ENCODE measurements around the gene ZNF14.
"Not testable (repeated sequence)": the region's sequence is repeated elsewhere in the genome, so short reads cannot be mapped to it uniquely, and the experiment has no call there.

ZNF14 gene

DNA sequence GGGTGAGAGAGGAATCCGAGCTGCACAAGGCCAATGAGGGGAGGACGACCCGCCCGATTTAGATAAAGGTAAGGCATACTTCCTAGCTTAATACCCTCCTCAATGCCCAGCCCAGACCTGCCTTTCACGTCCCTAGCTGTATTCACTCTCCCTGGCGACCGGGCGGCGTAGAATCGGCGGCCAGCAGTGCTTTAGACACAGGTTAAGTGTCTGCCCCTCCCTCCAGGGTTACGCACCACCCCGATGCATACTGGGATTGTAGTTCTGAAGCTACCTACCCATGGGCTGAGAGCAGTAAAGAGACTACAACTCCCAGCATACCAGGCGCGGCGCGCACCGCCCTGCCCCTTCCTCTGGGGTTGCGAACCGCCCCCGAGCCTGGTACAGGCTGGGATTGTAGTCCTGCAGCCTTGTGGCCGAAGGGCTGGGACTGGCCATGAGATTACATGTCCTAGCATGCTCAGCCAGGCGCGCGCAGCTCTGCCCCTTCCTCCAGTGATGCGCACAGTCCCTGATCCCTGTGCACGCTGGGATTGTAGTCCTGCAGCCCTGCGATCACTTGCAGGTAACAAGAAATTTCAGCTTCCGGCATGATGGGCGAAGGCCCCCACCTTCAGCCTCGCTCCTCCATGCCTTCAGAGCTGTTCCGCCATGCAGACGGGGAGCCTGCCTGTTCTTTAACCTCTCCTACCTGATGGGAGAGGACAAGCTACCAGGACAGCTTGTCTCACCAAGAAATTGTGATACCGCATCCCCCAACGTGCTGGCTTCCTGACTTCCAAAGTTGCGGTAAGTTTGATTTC lies 43.5 kb upstream of the ZNF14 start:
- Histone ChIP-seq H3K4me2 (ENCODE audit: low read length) (peak overlapping the region; percentile 72), H3K27ac (ENCODE audit: low read depth, low read length) (no peak overlapping the region), H3K9me2 (replicated peaks; ENCODE audit: control insufficient read depth, low read length) (no peaks in the 10 kb centered on the region)

DNA sequence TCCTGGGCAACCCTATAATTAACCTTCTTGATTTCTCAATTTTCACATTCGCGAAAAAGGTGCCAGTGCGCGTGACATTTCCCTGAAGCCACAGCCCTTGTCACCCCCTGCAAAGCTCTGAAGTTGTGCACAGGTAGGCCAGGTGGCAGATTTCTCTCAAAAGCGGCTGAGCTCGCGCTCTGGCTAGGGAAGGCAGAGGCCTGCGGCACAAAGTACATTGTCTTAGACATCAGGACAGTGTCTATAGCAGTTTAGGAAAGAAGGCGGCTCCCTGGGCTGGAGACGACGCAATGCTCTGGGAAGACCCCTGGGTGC lies 42.9 kb upstream of the ZNF14 start:
- Histone ChIP-seq H4K20me1 (ENCODE audit: control insufficient read depth, insufficient read depth, low read depth, low read length) (no peaks in the 10 kb centered on the region), H3K36me3 (ENCODE audit: control insufficient read depth, low read length) (peaks cover 16% of the 10 kb centered on the region), H3K4me3 (ENCODE audit: low read length) (peak overlapping the region; percentile 85), H3K27me3 (ENCODE audit: control insufficient read depth, low read length) (no peaks in the 10 kb centered on the region), H3K4me2 (ENCODE audit: low read length) (peak overlapping the region; percentile 72), H3K4me1 (ENCODE audit: control insufficient read depth, low read length) (peaks cover 17% of the 10 kb centered on the region), H3K9me2 (replicated peaks; ENCODE audit: control insufficient read depth, low read length) (no peaks in the 10 kb centered on the region), H3F3A (ENCODE audit: control insufficient read depth, insufficient read depth) (no peaks in the 10 kb centered on the region), H3K27ac (ENCODE audit: low read depth, low read length) (no peak overlapping the region), H3K79me2 (ENCODE audit: control insufficient read depth, low read length) (peaks cover 32% of the 10 kb centered on the region), H3K9me3 (ENCODE audit: control insufficient read depth, insufficient read depth, low read length) (no peaks in the 10 kb centered on the region)
- TF ChIP-seq, protein P1, sequence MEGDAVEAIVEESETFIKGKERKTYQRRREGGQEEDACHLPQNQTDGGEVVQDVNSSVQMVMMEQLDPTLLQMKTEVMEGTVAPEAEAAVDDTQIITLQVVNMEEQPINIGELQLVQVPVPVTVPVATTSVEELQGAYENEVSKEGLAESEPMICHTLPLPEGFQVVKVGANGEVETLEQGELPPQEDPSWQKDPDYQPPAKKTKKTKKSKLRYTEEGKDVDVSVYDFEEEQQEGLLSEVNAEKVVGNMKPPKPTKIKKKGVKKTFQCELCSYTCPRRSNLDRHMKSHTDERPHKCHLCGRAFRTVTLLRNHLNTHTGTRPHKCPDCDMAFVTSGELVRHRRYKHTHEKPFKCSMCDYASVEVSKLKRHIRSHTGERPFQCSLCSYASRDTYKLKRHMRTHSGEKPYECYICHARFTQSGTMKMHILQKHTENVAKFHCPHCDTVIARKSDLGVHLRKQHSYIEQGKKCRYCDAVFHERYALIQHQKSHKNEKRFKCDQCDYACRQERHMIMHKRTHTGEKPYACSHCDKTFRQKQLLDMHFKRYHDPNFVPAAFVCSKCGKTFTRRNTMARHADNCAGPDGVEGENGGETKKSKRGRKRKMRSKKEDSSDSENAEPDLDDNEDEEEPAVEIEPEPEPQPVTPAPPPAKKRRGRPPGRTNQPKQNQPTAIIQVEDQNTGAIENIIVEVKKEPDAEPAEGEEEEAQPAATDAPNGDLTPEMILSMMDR (IDR thresholded peaks at IDR 0.05; ENCODE audit: low read depth, low read length, poor library complexity, severe bottlenecking): no peak
- TF ChIP-seq EZH2phosphoT487 (IDR thresholded peaks at IDR 0.05; ENCODE audit: borderline replicate concordance, low read length): no peak

More for the DNA sequence above, 43.5 kb upstream of the ZNF14 start:
- peaks cover 17% of the 10 kb centered on the region for H3K4me1 ChIP-seq (ENCODE audit: control insufficient read depth, low read length)
- H3F3A ChIP-seq (ENCODE audit: control insufficient read depth, insufficient read depth): no peaks in the 10 kb centered on the region
- H3K9me3 ChIP-seq (ENCODE audit: control insufficient read depth, insufficient read depth, low read length): no peaks in the 10 kb centered on the region
- TF ChIP-seq, protein P1 (IDR thresholded peaks at IDR 0.05; ENCODE audit: low read depth, low read length, poor library complexity, severe bottlenecking): no peak
- TF ChIP-seq EZH2phosphoT487 (IDR thresholded peaks at IDR 0.05; ENCODE audit: borderline replicate concordance, low read length): no peak
- H3K27me3 ChIP-seq (ENCODE audit: control insufficient read depth, low read length): no peaks in the 10 kb centered on the region
- peak overlapping the region; percentile 85 for H3K4me3 ChIP-seq (ENCODE audit: low read length)
- H4K20me1 ChIP-seq (ENCODE audit: control insufficient read depth, insufficient read depth, low read depth, low read length): no peaks in the 10 kb centered on the region
- H3K36me3 ChIP-seq (ENCODE audit: control insufficient read depth, low read length): peaks cover 20% of the 10 kb centered on the region
- peaks cover 37% of the 10 kb centered on the region for H3K79me2 ChIP-seq (ENCODE audit: control insufficient read depth, low read length)

DNA sequence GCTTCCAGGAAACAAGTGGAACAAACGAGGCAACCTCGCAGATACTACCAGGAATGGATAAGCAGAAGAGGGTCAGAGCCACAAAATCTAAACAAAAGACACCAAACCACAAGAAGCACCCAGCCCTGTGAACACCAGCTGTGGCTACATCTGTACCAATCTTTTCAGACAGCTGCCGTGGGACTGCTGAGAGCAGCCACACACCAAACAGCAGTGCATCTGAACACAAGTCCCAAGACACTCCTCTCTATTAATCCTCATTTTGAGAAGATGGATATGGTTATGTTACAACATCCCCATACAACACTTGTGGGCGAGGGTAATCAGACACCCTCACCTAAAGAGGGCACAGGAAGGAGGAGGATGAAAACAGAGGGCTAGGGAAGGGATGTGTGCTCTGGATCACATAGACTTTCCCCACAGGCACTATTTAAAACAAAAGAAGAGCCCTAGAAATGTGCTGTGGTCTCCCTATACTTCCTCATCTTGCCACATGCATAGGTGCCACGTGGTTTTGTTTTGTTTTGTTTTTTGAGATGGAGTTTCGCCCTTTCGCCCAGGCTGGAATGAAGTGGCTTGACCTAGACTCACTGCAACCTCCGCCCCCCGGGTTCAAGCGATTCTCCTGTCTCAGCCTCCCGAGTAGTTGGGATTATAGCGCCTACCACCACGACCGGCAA lies 41.6 kb upstream of the ZNF14 start:
- Histone ChIP-seq H3K4me2 (ENCODE audit: low read length) (no peak overlapping the region), H3K9me2 (replicated peaks; ENCODE audit: control insufficient read depth, low read length) (no peaks in the 10 kb centered on the region), H3K4me1 (ENCODE audit: control insufficient read depth, low read length) (peaks cover 17% of the 10 kb centered on the region), H3K79me2 (ENCODE audit: control insufficient read depth, low read length) (peaks cover 26% of the 10 kb centered on the region), H3K4me3 (ENCODE audit: low read length) (no peak overlapping the region), H3K27me3 (ENCODE audit: control insufficient read depth, low read length) (no peaks in the 10 kb centered on the region), H3K27ac (ENCODE audit: low read depth, low read length) (no peak overlapping the region), H3F3A (ENCODE audit: control insufficient read depth, insufficient read depth) (no peaks in the 10 kb centered on the region), H4K20me1 (ENCODE audit: control insufficient read depth, insufficient read depth, low read depth, low read length) (no peaks in the 10 kb centered on the region), H3K36me3 (ENCODE audit: control insufficient read depth, low read length) (peaks cover 14% of the 10 kb centered on the region), H3K9me3 (ENCODE audit: control insufficient read depth, insufficient read depth, low read length) (no peaks in the 10 kb centered on the region)
- TF ChIP-seq, protein P1 (IDR thresholded peaks at IDR 0.05; ENCODE audit: low read depth, low read length, poor library complexity, severe bottlenecking): no peak
- TF ChIP-seq EZH2phosphoT487 (IDR thresholded peaks at IDR 0.05; ENCODE audit: borderline replicate concordance, low read length): no peak

DNA sequence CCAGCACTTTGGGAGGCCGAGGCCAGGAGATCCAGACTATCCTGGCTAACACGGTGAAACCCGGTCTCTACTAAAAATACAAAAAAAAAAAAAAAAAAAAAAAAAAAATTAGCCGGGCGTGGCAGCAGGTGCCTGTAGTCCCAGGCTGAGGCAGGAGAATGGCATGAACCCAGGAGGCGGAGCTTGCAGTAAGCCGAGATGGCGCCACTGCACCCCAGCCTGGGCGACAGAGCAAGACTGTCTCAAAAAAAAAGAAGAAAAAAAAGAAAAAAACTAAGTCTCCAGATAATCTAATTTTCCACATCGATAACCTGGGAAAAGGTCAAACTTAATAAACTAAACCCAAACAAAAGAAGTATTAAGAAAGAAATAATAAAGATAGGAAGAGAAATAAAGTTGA lies 39.1 kb upstream of the ZNF14 start:
- H3K9me2 ChIP-seq (replicated peaks; ENCODE audit: control insufficient read depth, low read length); H3K79me2 ChIP-seq (ENCODE audit: control insufficient read depth, low read length); H3K4me2 ChIP-seq (ENCODE audit: low read length); H3K36me3 ChIP-seq (ENCODE audit: control insufficient read depth, low read length); H3K9me3 ChIP-seq (ENCODE audit: control insufficient read depth, insufficient read depth, low read length); H3K27me3 ChIP-seq (ENCODE audit: control insufficient read depth, low read length); H4K20me1 ChIP-seq (ENCODE audit: control insufficient read depth, insufficient read depth, low read depth, low read length); H3K4me1 ChIP-seq (ENCODE audit: control insufficient read depth, low read length); H3K4me3 ChIP-seq (ENCODE audit: low read length); H3K27ac ChIP-seq (ENCODE audit: low read depth, low read length); H3F3A ChIP-seq (ENCODE audit: control insufficient read depth, insufficient read depth): not testable (repeated sequence)

DNA sequence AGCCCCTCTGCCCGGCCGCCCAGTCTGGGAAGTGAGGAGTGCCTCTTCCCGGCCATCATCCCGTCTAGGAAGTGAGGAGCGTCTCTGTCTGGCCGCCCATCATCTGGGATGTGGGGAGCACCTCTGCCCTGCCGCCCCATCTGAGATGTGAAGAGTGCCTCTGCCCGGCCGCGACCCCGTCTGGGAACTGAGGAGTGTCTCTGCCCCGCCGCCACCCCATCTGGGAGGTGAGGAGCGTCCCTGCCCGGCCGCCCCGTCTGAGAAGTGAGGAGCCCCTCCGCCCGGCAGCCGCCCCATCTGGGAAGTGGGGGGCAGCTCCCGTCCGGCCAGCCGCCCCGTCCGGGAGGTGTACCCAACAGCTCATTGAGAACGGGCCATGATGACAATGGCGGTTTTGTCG lies 37.1 kb upstream of the ZNF14 start:
- H3K79me2 ChIP-seq (ENCODE audit: control insufficient read depth, low read length); H3K9me2 ChIP-seq (replicated peaks; ENCODE audit: control insufficient read depth, low read length); H3F3A ChIP-seq (ENCODE audit: control insufficient read depth, insufficient read depth); H3K4me2 ChIP-seq (ENCODE audit: low read length); H3K9me3 ChIP-seq (ENCODE audit: control insufficient read depth, insufficient read depth, low read length); H3K27me3 ChIP-seq (ENCODE audit: control insufficient read depth, low read length); H3K27ac ChIP-seq (ENCODE audit: low read depth, low read length); H3K4me3 ChIP-seq (ENCODE audit: low read length); H4K20me1 ChIP-seq (ENCODE audit: control insufficient read depth, insufficient read depth, low read depth, low read length); H3K4me1 ChIP-seq (ENCODE audit: control insufficient read depth, low read length); H3K36me3 ChIP-seq (ENCODE audit: control insufficient read depth, low read length): not testable (repeated sequence)

Data from DOHH2 (cell line).